Jurkat, Clone E6-1 (cell line): ENCODE measurements around the gene TMEM18.

Experiments
- DNase-seq: peaks from one replicate; pipeline ENCODE4 v3.0.0-alpha.2; 2011; ENCODE audit warnings: low read depth, low spot score
- H3K4me3 ChIP-seq: 2 replicates; pipeline ENCODE4 v1.5.1; 2011; ENCODE audit warnings: mild to moderate bottlenecking, low read length, control low read depth, moderate library complexity

The TMEM18 gene

DNA sequence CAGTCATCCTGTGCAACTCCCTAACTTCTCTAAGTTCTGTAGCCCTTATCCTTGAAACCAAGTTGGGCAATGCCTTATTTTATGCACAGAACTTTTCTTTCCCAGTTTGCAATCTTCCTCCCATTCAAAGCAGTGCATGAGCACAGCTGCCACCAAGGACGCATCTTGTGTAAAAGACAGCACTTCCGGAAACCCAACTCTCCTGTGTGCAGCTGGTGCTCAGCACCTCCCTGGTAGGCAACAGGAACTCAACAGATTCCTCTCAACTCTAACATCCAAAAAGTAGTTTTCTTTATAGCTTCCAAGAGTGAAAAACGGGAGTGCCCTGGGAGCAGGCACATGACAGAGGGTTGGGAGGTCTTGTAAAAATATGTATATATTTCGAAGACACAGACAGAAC, 2.2 kb downstream of the TMEM18 start:
- peak; percentile 83 for DNase-seq
- peak overlapping the region; percentile 86 for H3K4me3 ChIP-seq

DNA sequence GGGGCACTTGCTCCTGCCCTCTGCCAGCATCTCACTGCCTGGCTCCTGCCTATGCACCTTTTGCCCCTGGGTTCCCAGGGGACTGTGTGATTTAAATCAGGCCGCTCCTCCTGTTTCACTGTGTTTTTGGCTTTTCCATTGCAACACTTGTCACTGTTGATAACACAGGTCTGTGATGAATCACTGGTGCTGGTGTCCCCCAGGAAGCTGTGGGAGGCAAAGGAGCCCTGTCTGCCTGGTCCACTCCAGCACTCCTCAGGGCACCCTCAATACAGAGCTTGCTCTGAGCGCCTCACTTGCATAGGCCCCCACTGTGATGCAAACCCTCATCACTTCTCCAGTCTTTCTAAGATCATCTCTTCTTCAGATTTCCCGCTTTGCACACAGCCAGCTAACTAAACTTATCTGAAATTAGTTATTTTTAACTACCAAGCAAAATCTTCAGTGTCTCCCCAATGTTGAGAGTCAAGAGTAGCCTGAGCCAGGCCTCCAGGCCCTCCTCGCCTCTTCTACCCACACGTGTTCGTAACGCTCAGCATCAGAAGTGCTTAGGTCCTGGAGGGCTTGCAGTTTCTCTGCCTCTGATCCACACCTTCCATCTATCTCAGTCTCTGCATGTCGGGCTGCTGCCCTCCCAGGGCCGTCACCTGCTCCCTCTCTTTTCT, 2.8 kb downstream of the TMEM18 start:
- DNase-seq, result no peak
- H3K4me3 ChIP-seq, result peak overlapping the region; percentile 86

DNA sequence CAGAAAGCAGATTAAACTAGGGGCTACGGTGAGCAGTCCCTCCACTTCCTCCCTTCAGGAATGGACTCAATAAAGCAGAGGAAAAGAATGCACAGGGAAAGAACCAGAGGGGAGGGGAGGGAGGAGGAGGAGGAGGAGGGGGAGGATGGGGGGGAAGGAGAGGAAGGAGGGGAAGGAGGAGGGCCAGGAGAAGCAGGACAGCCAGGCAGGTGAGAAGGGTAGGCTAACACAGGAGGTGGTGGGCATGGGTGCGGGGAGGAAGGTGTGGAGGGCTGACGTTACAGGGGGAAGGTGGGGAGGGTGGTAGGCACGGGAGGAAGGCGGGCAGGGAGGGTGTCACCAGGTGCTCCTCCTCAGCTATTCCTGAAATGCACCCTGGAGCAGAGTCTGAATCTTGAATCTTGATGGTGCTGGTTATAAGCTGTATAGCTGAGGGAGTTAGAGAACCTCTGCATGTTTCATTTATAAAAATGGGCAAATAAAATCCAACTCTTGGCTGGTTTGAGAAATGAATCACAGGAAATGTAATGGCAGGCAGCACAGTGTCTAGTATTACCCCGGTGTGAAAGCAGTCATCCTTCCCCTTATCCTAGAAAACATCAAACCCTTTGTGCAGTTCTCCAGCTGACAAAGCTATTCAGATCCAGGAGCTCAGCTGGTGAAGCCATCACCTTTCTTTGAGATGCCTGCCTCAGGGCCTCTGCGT, 3.4 kb downstream of the TMEM18 start:
- no peak overlapping the region for H3K4me3 ChIP-seq
- no peak for DNase-seq

DNA sequence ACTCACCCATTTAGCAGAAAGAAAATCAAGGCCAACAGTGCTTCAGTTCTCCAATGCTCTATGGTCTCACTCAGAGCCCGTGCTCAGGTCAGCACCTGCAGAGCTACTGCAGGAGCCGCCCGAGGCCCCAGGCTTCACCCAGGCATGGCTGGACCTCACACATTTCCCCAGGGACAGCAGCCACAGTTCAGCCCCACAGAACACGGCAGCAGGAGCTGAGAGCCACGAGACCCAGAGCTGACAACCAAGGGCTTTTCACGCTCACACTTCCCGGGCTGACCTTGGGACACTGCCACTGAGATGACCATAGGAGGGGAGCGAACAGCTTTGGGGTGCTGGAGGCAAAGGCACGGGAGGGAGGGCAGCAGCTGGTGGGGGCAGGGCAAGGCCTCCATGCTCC, 4.2 kb downstream of the TMEM18 start:
- no peak overlapping the region for H3K4me3 ChIP-seq

DNA sequence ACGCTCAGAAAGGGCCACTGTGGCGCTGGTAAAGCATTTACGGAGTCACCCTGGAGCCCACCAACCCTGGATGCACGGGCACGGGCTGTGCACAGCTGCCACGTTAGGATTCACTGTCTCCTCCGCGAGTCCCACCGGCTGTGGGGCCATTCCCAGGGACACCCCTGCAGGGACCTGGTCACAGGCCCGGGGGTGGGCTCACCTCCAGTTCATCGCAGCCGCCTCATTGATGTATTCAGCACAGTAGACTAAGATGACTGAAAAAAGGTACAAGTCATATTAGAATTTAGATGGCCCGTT, 4.7 kb downstream of the TMEM18 start:
- H3K4me3 ChIP-seq, result no peak overlapping the region
- DNase-seq, result no peak

More for the DNA sequence above, 4.2 kb downstream of the TMEM18 start:
- DNase-seq, result no peak

DNA sequence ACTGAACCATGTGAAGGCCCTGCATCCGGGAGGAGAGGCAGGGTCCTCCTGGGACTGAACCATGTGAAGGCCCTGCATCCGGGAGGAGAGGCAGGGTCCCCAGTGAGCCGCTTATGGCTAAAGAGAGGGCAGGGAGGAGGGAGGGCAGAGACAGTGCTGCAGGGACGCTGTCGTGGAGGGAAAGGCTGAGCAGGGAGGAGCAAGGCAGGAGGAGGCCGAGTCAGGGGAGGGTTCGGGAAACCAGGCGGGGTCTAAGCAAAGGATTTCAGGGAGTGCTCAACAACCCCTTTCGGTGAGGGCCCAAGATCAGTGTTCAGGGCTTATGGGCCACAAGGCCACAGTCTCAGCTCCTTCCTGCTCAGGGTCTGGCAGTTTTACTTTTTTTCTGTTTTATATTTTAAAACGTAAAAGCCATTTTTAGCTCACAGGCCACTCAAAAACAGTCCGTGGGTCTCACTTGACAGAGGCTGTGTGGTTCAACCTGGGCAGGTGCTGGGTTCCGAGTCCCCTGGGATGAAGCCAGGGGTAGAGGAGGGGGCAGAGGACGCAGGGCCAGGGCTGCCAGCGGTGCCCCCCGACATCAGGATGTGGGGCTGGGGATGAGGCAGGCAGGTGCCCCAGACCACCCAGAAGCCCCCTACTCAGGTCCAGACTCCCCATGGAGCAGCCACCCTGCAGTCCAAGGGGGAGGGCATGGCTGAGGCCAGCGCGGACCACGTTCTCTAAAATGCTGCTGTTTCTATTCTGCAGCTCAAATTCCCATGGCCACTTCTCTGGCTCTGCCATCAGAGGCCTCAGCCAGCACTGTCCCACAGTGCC, 5.2 kb downstream of the TMEM18 start:
- no peak overlapping the region for H3K4me3 ChIP-seq
- no peak for DNase-seq

DNA sequence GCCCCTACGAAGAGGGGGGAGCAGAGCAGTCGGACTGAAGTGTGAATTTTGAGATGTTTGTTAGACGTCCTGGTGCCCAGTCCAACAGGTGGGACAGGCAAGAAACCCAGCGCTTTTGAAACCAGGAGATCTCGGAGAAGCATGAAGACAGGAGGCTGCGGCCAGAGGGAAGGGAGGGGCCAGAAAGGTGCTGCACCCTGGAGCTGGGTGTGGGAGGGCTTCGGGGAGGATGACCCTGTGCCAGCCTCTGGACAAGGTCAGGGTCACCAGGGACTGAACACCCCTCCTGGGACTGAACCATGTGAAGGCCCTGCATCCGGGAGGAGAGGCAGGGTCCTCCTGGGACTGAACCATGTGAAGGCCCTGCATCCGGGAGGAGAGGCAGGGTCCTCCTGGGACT, 6.1 kb downstream of the TMEM18 start:
- H3K4me3 ChIP-seq, result no peak overlapping the region

DNA sequence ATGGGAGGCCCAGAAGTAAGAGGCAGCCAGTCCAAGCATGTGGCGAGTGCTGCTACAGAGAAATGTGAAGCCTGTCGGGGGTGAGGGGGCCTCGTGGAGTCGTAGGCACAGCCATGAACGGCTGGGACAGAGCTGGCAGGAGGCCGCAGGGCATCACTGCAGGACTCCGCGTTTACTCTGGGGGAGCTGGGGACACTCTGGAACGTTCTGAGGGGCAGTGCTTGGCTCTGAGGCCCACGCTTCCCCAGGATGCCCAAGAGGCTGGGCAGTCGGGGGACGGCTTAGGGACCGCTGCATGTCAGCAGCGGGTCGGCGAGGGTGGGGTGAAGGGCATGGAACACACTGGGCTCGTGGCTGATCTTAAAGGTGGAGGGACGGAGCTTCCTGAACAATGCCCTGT, 6.6 kb downstream of the TMEM18 start:
- H3K4me3 ChIP-seq, result no peak overlapping the region
- no peak for DNase-seq

More for the DNA sequence above, 6.1 kb downstream of the TMEM18 start:
- DNase-seq, result no peak

DNA sequence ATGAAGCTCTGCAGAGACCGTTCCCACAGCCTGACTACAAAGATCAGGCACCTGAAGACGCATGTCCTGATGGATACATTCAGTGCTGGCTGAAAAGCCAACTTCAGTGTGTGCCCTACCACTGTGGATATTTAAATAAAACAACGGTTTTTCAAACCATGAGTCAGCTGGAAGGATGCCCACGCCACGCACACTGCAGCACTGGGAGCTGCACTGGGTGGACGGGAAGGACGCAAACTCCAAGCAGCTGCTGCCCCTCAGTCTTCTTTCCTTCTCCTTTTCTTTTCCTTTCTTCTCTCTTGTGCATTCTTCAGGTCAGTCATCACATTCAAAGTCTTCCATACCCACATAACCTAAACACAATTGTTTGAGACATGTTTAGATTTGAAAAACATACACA, 7.9 kb downstream of the TMEM18 start:
- no peak for DNase-seq
- H3K4me3 ChIP-seq, result no peak overlapping the region

DNA sequence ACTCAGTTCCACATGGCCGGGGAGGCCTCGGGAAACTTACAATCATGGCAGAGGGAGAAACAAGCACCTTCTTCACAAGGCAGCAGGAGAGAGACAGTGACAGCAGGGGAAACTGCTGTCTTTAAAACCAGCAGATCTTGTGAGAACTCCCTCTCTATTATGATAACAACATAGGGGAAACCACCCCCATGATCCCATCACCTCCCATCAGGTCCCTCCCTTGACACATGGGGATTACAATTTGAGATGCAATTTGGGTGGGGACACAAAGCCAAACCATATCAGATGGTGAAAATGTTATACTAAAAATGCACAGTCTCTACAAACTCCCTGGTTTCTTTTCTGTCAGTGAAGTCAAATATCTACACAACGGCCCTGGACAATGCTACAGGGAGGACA, 9.2 kb downstream of the TMEM18 start:
- no peak for DNase-seq
- H3K4me3 ChIP-seq, result no peak overlapping the region

DNA sequence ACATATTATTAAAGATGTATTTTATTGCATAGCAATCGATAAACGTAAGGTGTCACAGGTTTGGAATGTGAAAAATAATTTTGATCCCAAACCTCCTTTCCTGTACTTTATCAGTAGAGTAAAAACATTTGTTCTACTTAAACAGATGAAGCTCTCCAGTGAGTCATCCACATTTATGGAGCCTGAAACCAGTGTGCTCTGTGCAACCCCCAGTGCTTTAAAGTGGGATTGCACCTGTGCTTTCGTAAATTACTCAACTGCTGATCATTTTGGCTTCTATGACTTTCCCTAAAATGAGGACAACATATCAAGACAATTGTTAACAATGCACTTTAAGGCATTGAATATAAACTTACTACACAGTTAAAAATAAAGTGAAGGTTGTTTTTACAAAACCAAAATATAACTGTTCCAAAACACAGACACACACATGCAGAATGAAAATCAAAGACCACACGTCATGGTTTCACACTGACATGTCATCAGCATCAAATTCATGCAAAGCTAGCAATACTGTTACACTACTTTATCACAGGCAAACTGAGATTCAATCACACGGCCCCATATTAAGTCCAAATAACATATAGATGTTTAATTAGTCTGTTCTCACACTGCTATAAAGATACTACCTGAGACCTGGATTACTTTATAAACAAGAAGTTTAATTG, 9.7 kb downstream of the TMEM18 start:
- DNase-seq, result peak; percentile 73

DNA sequence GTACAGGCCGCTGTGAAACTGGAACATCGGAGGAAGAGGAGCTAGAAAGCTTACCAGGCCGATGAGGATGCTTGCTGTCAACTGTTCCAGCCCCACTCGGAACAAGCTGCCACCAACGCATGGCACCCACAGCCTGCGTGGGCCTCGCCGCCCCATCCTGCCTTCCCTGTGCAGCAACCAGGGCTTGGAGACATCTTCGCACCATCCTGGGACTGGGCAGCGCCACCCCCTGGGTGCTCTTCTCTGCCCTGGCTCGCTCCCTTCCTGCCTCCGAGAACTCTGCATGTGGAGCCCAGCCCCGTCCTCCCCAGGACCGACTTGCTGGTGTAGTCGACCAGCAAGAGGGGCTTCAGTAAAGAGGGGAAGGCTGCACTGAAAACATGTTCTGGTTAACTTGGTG, 10.8 kb downstream of the TMEM18 start:
- H3K4me3 ChIP-seq, result no peak overlapping the region
- DNase-seq, result no peak

More for the DNA sequence above, 9.7 kb downstream of the TMEM18 start:
- H3K4me3 ChIP-seq, result no peak overlapping the region

DNA sequence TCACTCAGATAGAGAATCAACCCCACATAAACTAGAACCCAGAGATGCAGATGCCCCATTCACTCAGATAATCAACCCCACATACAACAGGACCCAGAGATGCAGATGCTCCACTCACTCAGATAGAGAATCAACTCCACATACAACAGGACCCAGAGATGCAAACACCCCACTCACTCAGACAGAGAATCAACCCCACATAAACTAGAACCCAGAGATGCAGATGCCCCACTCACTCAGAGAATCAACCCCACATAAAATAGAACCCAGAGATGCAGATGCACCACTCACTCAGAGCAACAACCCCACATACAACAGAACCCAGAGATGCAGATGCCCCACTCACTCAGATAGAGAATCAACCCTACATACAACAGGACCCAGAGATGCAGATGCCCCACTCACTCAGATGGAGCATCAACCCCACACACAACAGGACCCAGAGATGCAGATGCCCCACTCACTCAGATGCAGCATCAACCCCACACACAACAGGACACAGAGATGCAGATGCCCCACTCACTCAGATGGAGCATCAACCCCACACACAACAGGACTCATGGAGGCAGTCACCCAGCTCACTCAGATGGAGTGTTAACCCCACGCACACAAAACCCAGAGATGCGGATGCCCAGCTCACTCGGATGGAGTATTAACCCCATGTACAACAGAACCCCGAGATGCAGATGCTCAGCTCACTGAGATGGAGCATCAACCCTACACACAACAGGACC, 11.7 kb downstream of the TMEM18 start:
- H3K4me3 ChIP-seq, result no peak overlapping the region
- DNase-seq, result no peak

DNA sequence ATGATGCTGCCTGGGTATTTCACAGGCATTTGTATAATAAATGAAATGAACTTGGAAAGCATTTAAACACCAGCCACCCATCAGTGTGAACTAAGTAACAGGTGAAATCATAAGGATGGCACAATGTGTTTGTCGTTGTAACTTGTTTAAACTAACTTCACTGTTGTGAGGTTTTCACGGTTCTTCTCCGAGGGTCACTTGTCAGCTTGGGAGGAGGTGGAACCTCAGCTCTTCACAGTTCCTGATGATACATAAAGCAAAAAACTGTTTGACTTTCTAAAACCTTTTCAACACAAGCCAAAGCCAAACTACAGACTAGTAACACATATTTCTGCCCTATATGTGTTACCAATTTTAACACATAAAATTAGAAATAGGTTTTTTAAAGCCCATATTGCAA, 13.1 kb downstream of the TMEM18 start:
- peak; percentile 48 for DNase-seq
- no peak overlapping the region for H3K4me3 ChIP-seq

DNA sequence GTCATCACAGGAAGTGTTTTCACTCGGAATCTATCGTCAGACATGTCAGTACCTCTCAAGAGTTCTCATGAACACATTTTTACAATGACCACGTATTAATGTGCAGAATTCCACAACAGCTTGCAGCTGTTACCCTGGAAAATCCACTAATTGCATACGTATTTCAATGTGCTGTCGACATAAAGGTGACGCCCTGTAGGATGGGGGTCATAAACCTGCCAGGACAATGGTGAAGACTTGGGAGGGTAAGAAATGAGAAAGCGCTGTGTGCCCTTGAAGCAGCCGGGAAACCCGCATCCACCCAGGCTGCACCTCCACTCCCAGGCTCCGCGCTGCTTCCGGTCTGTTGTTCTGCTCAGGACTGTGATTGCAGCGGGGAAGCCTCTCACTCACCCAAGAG, 14.0 kb downstream of the TMEM18 start:
- DNase-seq, result no peak
- H3K4me3 ChIP-seq, result no peak overlapping the region

DNA sequence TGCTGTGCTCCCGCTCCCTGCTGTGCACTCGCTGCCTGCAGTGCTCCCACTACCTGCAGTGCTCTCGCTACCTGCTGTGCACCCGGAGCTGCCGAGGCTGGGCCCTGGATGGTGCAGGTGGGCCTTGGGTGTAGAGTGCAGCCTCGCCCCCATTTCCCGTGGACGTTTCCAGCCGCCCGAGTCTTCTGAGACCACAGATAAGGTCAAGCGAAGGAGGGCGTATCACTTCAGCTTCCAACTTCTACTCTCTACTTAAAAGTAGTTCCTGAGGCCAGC, 15.9 kb downstream of the TMEM18 start:
- DNase-seq, result no peak
- H3K4me3 ChIP-seq, result no peak overlapping the region

DNA sequence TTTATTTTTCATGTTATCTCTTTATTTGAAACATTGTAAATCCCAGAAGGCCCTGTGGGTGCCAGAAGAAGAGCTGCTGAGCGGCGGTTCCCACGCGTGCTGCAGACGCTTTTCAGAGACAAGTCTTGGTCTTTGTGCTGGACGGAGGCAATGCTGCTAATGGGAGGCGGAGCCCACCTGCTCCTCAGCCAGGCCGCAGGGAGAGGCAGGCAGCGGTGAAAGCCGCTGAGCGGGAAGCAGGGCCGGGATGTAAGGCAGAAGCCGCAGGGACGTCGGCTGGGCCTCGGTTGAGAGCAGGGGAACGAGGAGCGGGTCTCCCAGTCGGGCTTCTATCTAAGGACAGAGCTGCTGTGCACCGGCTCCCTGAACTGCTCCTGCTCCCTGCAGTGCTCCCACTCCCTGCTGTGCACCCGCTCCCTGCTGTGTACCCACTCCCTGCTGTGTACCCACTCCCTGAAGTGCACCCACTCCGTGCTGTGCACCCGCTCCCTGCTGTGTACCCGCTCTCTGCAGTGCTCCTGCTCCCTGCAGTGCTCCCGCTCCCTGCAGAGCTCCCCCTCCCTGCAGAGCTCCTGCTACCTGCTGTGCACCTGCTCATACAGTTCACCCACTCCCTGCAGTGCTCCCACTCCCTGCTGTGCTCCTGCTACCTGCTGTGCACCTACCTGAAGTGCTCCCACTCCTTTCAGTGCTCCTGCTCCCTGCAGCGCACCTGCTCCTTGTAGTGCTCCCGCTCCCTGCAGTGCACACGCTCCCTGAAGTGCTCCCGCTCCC, 16.4 kb downstream of the TMEM18 start:
- no peak overlapping the region for H3K4me3 ChIP-seq
- no peak for DNase-seq

DNA sequence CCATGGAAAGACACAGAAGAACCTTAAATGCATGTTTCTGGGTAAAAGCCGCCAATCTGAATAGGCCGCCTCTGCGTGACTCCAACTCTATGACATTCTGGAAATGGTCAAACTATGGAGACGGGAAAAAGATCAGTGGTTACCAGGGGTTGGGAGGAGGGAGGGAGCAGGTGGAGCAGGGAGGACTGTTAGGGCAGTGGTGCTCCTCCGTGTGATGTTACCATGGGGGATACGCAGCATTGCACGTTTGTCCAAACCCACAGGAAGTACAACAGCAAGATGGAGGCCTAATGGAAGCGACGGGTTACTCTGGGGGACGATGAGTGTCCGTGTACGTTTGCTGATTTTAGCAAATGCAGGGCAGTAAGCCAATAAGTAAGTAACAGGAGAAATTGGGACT, 17.2 kb downstream of the TMEM18 start:
- DNase-seq, result no peak

DNA sequence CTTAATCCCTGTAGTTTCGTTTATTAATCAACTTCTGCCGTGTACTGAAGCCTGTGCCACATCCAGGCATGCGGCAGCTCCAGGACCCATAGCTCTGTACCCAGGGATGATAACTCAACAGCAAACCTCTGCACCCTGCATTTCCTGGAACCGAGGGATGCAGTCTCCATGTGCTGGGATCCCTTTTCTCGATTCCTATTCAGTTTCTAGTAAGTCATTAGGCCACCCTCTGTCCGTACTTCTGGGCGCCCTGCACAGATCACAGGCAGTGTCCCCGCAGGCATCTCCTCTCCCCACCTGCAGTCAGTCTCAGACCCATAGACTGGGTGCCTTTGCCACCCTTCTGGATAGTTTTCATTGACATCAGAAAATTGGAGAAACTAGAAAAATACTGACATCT, 18.8 kb downstream of the TMEM18 start:
- DNase-seq, result no peak
- H3K4me3 ChIP-seq, result no peak overlapping the region

More for the DNA sequence above, 17.2 kb downstream of the TMEM18 start:
- H3K4me3 ChIP-seq, result no peak overlapping the region
